ENCODE measurements around the gene CD27.

DNA sequence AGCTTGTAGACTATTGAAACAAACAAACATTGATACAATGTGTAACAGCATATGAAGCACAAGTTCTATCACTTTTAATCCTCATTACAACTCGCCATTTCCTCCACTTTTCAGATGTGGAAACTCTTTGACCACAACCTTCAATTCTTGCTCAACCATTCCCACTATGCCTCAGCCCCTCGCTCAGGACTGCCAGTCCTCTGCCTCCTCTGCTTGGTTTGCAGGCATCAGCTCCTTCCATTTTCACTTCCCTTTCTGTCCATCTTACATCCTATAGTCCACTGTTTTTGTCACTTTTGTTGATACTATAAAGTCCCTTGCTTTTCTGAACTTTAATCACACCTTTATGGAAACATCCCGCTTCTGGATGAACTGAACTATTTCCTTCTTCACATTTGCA lies 28.2 kb upstream of the CD27 start:
- TF ChIP-seq CTCF (IDR thresholded peaks at IDR 0.05) (no peak), POLR2A (IDR thresholded peaks at IDR 0.05) (no peak)
